ENCODE measurements around the gene NHP2. TPM values are rescaled to one million over a fixed set of nuclear protein-coding genes. Genes with fewer than 3 reads are reported as not detected.
"Not testable (repeated sequence)": the region's sequence is repeated elsewhere in the genome, so short reads cannot be mapped to it uniquely, and the experiment has no call there.

Gene NHP2
- 75.8 TPM for total RNA-seq

DNA sequence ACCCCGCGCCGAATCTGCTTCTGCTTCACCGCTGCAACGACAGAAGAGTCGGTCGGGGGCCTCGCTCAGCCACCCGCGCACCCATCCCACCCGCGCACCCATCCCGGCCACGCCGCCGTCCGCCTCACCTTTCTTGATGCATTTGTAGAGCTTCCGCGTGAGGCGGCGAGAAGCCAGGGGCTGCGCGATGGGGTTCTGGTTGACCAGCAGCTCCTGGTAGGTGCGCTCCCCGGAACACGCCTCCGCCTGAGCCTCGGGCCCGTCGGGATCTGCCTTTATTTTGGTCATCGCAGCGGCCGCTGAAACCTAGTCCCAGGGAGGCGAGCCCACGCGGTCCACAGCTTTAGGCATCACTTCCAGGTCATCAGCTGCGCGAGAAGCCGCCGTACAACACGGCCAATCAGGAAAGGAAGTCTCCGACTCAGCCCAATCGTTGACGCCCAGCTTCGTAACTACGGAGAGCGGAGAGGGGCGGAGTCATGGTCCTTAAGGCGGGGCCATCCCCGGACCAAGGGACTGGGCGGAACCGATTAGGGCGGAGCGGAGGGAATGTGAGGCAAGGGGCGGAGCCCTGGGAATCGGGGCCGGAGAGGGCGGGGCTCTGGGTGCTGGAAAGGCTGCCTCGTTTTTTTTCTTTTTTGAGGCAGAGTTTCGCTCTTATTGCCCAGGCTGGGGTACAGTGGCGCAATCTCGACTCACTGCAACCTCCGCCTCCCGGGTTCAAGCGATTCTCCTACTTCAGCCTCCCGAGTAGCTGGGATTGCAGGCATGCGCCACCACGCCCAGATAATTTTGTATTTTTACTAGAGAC, at the start of gene NHP2:
Gene NHP2, minus strand, starts transcription at position 356 of the 811 bp plus-strand sequence. Its CDS starts 68 bp downstream, at position 288.
- DNase-seq (ENCODE audit: low spot score in 2 of 2) (peak; percentile 95 to 99), FAIRE-seq (peak; percentile 97)

DNA sequence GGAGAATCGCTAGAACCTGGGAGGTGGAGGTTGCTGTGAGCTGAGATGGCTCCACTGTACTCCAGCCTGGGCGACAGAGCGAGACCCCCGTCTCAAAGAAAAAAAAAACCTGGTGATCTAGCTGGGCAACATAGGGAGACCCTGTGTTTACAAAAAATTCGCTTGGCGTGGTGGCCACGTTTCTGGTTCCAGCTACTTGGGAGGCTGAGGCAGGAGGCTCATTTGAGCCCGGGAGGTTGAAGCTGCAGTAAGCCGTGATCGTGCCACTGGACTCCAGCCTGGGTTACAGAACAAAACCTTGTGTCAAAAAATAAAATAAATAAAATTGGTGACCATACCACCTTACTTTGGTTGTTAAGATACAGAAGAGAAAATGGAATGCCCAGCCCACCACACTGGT, 48.9 kb upstream of the NHP2 start:
- DNase-seq (ENCODE audit: low spot score in 2 of 2) (no peak), FAIRE-seq (no peak)

DNA sequence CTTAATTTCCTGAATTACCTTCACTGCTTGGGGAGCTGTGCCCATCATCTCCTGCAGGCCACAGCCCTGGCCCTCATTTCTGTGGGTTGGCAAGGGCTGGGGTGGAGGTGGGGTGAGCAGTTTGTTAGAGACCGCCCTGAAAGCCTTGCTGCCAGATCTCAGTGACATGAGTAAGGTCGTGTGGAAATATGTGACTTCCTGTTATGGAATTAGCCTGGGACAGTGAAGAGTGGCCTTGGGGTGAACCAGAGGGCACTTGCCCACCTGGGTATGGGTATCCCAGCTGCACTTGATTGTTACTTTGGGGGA, 48.2 kb upstream of the NHP2 start:
- DNase-seq (ENCODE audit: low spot score in 2 of 2), result no peak
- FAIRE-seq, result no peak

DNA sequence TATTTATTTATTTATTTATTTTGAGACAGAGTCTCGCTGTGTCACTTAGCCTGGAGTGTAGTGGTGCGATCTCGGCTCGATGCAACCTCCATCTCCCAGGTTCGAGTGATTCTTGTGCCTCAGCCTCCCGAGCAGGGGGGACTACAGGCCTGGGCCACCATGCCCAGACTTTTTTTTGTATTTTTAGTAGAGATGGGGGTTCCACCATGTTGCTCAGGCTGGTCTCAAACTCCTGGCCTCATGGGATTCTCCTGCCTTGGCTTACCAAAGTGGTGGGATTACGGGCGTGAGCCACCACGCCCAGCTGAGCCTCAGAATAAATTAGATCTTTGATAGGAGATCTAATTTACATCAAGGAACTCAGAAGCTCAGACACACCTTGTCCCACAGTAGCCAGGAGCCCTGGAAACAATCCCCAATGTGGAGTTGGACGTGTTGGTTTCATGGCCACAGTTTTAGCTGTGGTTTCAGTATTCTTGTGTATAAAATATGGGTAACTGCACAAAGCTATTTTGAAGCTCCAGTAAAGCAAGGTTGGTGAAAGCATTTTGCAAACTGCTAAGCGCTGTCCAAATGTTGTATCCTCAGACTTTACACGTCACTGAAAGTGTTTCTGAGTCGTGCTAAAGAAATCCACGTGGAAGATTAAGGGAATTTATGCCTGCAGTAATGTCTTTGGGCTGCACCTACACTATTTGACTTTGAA, 47.7 kb upstream of the NHP2 start:
- DNase-seq (ENCODE audit: low spot score in 2 of 2), result no peak
- no peak for FAIRE-seq

DNA sequence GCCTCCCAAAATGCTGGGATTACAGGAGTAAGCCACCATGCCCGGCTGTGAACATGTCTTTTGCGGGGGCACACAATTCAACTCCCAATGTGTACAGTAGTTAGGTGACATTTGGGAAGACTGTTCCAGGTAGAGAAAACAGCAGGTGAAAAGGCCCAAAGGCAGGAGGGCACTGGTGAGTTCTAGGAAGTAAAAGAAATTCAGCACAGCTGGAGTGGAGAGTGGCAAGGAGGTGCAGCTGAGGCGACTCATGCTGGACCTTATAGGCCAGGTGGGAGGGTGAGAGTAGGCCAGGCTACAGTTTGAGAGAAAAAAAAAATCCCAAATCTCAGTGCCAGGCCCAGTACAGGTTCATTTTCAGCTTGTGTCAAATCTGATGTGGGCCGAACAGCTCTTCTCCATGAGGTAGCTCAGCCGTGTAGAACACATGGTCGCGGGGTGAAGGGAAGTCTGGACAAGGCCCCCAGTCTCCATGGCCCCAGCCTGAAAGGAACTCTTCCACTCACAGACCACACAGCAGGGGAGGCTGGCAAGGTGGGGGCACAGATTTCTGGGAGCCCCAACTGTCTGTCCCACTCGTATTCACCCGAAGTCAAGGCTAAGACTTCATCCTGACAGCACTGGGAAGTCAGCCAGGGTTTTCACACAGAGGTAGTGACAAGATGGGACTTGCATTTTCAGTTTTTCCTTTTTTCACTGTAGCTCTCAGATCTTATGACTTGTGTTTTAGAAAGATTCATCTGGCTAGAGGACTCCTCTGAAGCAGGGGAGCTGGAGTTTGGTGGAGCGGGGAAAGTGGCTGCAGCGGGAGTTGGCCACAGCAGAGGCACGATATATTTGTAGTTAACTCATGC, 46.1 kb upstream of the NHP2 start:
- FAIRE-seq (no peak), DNase-seq (ENCODE audit: low spot score in 2 of 2) (no peak)

DNA sequence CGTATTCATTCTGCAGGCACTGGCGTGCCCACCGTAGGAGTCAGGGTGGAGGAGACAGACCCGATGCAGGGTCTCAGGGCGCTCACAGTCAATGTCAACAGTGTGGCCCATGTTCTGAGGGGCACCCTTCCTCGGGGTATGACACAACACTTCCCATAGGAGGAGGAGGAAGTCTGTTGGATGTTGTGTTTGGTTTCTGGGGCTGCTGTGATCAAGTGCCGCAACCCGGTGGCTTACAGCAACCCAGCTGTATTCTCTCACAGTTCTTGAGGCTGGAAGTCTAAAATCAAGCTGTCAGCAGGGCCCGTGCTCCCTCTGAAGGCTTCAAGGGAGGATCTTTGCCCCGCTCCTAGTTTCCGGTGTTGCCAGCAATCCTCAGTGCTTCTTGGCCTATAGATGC, 45.0 kb upstream of the NHP2 start:
- FAIRE-seq (no peak), DNase-seq (ENCODE audit: low spot score in 2 of 2) (no peak)

DNA sequence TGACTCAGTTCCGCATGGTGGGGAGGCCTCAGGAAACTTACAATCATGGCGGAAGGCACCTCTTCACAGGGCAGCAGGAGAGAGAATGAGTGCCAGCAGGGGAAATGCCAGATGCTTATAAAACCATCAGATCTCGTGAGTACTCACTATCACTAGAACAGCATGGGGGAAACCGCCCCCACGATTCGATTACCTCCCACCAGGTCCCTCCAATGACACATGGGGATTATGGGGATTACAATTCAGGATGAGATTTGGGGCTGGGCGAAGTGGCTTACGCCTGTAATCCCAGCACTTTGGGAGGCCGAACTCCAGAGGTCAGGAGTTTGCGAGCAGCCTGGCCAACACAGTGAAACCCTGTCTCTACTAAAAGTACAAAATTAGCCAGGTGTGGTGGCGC, 44.5 kb upstream of the NHP2 start:
- FAIRE-seq; DNase-seq (ENCODE audit: low spot score in 2 of 2): not testable (repeated sequence)

DNA sequence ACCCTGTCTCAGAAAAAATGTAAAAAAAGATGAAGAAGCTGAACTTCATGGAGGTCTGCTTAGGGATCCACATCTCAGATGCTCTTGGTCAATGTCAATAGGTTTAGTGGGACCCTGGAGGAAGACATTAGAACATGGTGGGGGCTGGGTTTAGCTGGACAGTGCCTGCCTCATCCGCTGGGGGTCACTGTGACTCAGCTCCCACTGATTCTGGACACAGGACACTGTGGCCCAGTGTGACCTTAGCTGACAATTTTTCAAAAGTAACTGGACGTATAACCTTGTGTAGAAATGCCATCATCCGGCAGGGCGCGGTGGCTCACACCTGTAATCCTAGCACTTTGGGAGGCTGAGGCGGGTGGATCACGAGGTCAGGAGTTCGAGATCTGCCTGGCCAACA, 43.3 kb upstream of the NHP2 start:
- FAIRE-seq (no peak), DNase-seq (ENCODE audit: low spot score in 2 of 2) (no peak)

DNA sequence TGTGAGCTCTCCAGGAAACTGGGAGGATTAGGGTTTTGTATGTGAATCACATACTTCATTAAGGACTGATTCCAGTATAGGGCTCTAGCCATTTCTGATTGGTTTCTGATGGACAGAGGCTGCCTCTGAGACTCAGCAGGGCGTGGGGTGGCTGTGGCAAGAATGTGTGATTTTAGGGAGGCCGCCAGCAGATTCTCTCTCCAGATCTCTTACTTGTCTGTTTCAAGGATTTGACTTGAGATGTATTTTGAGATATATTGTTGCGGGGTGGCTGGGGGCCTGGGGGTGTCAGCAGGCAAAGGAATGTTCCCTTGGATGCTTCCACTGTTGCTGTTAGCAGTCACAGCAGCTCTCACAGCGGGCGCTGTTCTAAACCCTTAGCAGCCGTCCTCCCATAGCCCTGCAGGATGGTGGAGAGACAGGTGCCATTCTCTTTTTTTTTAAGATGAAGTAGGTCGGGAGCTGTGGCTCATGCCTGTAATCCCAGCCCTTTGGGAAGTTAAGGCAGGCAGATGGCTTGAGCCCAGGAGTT, 42.7 kb upstream of the NHP2 start:
- FAIRE-seq, result no peak
- DNase-seq (ENCODE audit: low spot score in 2 of 2), result no peak

DNA sequence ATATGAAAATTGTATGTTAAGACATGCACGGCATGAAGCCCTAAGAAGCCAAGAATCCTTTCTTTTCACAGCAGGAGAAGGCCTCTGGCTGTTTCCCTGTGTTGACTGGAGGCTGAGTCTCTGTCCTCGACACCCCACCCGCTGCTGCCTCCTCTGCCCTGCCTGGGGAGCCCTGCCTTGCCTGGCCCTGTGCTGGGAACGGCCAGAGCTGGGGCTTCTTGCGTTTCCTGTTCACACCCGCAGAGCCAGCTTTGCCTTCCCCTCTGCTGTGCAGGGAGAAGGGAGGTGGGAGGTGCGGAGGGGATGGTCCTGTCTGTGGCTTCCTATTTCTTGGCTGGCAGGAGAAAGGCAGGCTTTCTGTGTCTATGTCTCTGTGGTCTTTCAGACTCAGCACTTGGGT, 40.3 kb upstream of the NHP2 start:
- FAIRE-seq (no peak), DNase-seq (ENCODE audit: low spot score in 2 of 2) (no peak)

DNA sequence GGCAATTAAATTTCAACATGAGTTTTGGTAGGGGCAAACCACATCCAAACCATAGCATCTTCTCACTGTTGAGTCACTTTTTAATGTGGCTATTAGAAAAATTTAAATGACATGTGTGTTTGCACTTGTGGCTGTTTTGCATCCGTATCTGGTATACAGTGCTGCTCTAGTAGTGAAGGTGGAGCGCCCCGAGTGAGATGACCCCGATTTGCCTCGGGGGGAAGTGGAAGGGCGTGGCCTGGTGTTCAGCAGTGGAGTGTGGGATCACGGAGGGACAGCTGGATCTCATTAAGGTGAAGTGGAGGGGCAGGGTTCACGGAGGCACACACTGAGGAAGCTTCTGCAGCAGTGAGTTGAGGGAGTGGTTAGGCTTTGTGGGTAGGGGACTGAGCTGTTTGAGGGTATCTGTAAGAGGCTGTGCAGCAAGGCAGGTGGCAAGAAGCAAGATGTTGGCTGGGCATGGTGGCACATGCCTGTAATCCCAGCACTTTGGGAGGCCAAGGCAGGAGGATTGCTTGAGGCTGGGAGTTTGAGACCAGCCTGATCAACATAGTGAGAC, 39.6 kb upstream of the NHP2 start:
- DNase-seq (ENCODE audit: low spot score in 2 of 2), result no peak
- FAIRE-seq, result no peak

DNA sequence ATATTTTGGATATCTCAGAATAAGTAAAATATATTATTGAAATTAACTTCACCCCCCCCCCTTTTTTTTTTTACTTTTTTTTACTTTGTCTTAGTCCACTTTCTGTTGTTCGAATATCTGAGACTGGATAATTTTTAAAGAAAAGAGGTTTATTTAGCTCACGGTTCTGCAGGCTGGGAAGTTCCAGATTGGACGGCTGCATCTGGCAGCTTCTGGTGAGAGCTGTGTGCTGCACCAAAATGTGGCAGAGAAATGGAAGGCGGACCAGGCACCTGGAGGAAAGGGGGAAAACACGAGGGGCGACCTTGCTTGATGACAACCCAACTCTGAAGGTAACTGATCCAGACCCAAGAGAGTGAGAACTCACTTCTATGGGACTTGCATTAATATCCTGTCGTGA, 39.1 kb upstream of the NHP2 start:
- no peak for DNase-seq (ENCODE audit: low spot score in 2 of 2)
- FAIRE-seq, result no peak

DNA sequence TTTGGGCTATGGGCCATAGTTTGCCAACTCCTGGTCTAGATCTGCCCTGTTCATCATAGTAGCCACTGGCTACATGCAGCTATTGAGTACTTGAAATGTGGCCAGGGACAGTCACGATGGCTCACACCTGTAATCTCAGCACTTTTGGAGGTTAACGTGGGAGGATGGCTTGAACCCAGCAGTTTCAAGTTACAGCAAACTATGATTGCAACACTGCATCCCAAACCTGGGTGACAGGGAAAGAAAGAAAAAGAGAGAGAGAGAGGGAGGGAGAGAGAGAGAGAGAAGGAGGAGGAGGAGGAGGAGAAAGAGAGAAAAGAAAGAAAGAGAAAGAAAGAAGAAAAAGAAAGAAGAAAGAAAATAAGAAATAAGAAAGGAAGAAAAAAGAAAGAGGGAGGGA, 38.6 kb upstream of the NHP2 start:
- DNase-seq (ENCODE audit: low spot score in 2 of 2) (no peak), FAIRE-seq (no peak)

DNA sequence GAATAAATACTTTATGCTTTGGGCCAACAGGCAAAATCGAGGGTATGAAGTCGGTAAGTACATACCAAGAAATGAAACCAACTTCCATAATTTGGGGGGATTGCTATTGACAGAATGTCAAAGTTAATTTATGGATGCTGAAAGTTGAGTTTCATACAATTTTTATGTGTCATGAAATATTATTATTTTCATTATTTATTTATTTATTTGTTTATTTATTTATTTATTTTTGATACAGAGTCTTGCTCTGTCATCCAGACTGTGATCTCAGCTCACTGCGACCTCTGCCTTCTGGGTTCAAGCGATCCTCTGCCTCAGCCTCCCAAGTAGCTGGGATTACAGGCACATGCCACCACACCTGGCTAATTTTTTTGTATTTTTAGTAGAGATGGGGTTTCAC, 38.0 kb upstream of the NHP2 start:
- DNase-seq (ENCODE audit: low spot score in 2 of 2) (no peak), FAIRE-seq (no peak)

DNA sequence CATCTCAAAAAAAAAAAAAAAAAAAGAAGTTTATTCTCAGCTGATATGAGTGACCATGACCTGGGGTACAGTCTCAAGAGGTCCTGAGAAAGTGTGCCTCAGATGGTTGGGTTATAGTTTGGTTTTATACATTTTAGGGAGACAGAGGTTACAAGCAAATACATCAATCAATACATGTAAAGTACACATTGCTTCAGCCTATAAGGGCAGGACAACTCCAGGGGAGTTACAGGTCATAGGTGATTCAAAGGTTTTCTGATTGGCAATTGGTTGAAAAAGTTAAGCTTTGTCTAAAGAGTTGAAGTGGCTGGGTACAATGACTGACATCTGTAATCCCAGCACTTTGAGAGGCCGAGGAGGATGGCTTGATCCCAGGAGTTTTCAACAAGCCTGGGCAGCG, 35.7 kb upstream of the NHP2 start:
- FAIRE-seq (no peak), DNase-seq (ENCODE audit: low spot score in 2 of 2) (no peak)

DNA sequence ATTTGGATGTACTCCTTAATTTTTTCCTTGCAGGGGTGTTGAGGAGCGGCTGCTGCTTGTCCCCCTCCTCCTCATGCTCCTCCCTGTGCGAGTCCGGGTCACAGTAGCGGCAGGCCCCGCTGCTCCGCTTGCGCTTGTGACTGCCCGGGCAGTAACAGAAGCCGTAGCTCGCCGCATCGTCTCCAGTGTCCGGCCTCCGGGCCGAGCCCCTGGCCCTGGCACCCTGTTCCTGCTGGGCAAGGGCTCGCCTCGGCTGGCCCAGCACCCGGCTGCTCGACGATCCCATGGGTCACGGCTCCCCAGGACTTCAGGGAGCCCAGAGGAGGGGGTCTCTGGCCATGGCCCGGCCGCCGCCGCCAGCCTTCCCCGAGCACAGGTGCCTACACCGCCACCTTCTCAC, 33.3 kb upstream of the NHP2 start, which contains the start of gene GMCL2:
Gene GMCL2, minus strand, starts transcription at position 358 of the 400 bp plus-strand sequence. Its CDS starts 72 bp downstream, at position 286.
- FAIRE-seq, result no peak
- no peak for DNase-seq (ENCODE audit: low spot score in 2 of 2)

DNA sequence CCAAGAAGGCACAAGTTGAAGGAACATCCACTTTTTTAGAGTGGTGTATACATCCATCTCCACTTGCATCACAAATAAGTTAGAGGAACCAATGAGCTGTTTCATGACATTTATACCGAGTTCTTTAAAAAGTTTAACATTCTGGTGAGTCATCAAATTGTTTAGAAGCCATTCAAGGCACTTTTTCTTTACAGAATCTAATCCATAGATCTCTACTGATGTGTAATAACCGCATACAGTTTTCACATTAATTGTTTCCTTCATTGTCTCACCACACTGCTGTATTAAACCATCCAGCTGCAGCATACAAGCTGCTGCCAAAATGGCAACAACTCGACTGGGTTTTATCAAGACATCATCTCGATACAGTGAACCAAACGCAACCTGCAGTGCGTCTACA, 32.7 kb upstream of the NHP2 start:
- no peak for DNase-seq (ENCODE audit: low spot score in 2 of 2)

DNA sequence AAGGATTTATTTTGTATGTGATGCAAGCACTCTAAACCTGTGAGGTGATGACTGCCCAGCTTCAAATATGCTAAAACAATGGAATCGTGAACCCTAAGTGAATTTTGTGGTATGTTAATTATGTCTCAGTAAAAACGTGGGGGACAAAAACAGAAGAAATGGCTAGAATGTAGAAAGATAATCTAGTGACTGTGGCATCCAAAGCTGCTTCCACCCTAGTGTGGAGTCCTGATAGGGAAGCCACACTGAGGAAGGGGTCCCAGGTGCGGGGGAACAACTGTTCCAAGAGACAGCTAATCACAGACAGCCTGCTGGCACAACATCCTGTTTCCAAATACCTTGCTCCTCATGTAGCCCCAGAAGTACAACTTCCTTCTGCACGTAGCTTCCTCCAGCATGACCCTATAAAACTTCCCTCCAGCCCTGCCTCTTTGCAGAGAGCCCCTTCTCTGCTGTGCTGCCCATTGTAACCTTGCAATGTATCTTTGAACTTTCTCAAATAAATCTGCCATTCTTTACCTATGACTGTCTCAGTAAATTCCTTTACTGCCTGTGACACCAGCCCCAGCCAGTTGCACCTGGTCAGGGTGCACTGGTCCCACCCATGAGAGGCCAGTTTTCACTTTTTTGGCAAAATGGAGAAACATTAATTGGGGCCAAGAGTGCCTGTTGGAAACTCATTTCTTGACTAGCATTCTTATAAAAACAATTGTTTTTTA, 28.6 kb upstream of the NHP2 start:
- DNase-seq (ENCODE audit: low spot score in 2 of 2) (no peak), FAIRE-seq (no peak)

More for the DNA sequence above, 32.7 kb upstream of the NHP2 start:
- FAIRE-seq, result no peak

DNA sequence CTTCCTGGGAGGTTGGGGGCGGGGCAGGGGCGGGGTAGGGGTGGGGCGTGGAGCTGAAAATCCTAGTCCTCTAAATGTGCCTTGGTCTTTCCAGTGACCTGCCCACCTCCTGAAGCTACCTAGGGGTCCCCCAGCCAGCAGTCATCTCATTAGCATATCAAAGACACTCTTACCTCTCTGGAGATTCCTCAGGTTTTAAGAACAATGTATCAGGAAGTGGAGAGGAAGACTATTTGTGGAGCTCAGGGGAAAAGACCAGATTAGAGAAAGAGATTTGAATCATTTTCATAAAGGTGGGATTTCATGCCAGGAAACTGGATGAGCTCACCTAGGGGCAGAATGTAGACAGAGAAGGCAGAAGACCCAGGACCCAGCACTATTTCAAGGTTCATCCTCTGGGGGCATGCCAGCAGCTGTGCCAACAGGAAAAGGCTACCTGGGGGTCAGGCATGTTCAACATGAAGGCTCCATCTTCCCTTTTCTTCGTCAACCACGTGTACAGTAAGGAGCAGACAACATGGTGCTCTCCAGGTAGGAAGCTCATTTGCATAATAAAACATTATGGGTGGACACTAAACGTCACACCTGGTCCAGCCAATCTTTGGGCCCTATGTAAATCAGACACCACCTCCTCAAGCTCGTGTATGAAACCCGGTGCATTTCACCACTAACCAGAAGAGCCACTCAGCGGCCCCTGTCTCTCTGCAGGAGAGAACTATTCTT, 26.6 kb upstream of the NHP2 start:
- DNase-seq (ENCODE audit: low spot score in 2 of 2), result no peak
- no peak for FAIRE-seq

Data from frontal cortex (tissue), 4 donors.